ENCODE results near the gene TF. TPM values are rescaled to one million over a fixed set of nuclear protein-coding genes. Genes with fewer than 3 reads are reported as not detected.

TF gene
- total RNA-seq, 4 donors from 2014 or later = 1.9 to 8.8 (median 3.9) TPM

DNA sequence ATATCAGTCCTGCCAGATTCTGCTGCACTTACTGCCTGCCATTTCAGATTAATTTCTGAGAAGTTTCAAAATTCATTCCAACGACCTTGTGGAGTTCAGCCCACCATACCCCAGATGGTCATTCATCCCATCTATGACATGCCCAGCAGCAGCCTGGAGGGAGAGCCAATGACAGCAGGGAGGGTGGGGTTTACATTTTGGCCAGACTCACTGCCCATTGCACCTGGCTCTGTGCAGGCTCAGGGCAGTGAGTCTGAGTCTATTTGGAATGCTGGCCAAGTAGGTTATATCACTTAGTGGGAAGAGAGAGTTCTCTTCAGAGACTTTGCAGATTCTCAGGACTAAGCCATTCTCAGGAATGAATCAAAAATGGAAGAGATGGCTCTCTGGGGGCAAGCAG is 80.9 kb downstream of the TF start:
- H3K4me3 ChIP-seq (ENCODE audit: low read depth, poor library complexity, severe bottlenecking) = no peak overlapping the region
- TF ChIP-seq, protein P1, sequence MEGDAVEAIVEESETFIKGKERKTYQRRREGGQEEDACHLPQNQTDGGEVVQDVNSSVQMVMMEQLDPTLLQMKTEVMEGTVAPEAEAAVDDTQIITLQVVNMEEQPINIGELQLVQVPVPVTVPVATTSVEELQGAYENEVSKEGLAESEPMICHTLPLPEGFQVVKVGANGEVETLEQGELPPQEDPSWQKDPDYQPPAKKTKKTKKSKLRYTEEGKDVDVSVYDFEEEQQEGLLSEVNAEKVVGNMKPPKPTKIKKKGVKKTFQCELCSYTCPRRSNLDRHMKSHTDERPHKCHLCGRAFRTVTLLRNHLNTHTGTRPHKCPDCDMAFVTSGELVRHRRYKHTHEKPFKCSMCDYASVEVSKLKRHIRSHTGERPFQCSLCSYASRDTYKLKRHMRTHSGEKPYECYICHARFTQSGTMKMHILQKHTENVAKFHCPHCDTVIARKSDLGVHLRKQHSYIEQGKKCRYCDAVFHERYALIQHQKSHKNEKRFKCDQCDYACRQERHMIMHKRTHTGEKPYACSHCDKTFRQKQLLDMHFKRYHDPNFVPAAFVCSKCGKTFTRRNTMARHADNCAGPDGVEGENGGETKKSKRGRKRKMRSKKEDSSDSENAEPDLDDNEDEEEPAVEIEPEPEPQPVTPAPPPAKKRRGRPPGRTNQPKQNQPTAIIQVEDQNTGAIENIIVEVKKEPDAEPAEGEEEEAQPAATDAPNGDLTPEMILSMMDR (IDR thresholded peaks at IDR 0.05) = no peak
- no peak for TF ChIP-seq POLR2A (IDR thresholded peaks at IDR 0.05)
- DNase-seq (ENCODE audit: low spot score in 2 of 2) = no peak
- intact Hi-C loops (cut with DNase I; ENCODE audit: low total_unique reads) = no loop called here
- WGBS, 2 donors = 24 to 57% methylated on average over 1 of the region's 1 CpG

GRCh38 chr3:133827684-133828083 is 81.5 kb downstream of the TF start:
- intact Hi-C loops (cut with DNase I; ENCODE audit: low total_unique reads) = no loop called here
- no peak overlapping the region for H3K4me3 ChIP-seq (ENCODE audit: low read depth, poor library complexity, severe bottlenecking)
- TF ChIP-seq, protein P1 (IDR thresholded peaks at IDR 0.05) = no peak
- no peak for TF ChIP-seq POLR2A (IDR thresholded peaks at IDR 0.05)
- WGBS, 2 donors = 80 to 81% methylated on average over 4 of the region's 4 CpGs
- no peak for DNase-seq (ENCODE audit: low spot score in 2 of 2)

GRCh38 chr3:133828576-133829309 is 82.5 kb downstream of the TF start:
- intact Hi-C loops (cut with DNase I; ENCODE audit: low total_unique reads) = no loop called here
- WGBS, 2 donors = 81% methylated on average over 12 of the region's 12 CpGs
- TF ChIP-seq, protein P1 (IDR thresholded peaks at IDR 0.05) = no peak
- no peak for TF ChIP-seq POLR2A (IDR thresholded peaks at IDR 0.05)
- DNase-seq (ENCODE audit: low spot score in 2 of 2) = no peak
- no peak overlapping the region for H3K4me3 ChIP-seq (ENCODE audit: low read depth, poor library complexity, severe bottlenecking)

GRCh38 chr3:133829310-133829707 is 83.1 kb downstream of the TF start:
- DNase-seq (ENCODE audit: low spot score in 2 of 2) = no peak
- intact Hi-C loops (cut with DNase I; ENCODE audit: low total_unique reads) = no loop called here
- whole genome bisulfite sequencing, 2 donors = 80 to 81% methylated on average over 3 of the region's 3 CpGs
- no peak overlapping the region for H3K4me3 ChIP-seq (ENCODE audit: low read depth, poor library complexity, severe bottlenecking)
- TF ChIP-seq, protein P1 (IDR thresholded peaks at IDR 0.05) = no peak
- no peak for TF ChIP-seq POLR2A (IDR thresholded peaks at IDR 0.05)

- intact Hi-C loops (cut with DNase I; ENCODE audit: low total_unique reads) = no loop called here
- H3K4me3 ChIP-seq (ENCODE audit: low read depth, poor library complexity, severe bottlenecking) = no peak overlapping the region
- DNase-seq (ENCODE audit: low spot score in 2 of 2) = no peak
- 83 to 97% methylated on average over 3 of the region's 3 CpGs for WGBS, 2 donors
- TF ChIP-seq, protein P1 (IDR thresholded peaks at IDR 0.05) = no peak
- TF ChIP-seq POLR2A (IDR thresholded peaks at IDR 0.05) = no peak
Observed at GRCh38 chr3:133830071-133830470, 83.9 kb downstream of the TF start.
